A549 (cell line): ENCODE results near the gene ITGA7. TPM values are rescaled to one million over a fixed set of nuclear protein-coding genes. Genes with fewer than 3 reads are reported as not detected.

Experiments
- ATOH8 ChIP-seq: fragments of 250-450 bp; sonication (Bioruptor Pico); IDR thresholded peaks from 2 replicates; pipeline ENCODE4 v1.5.0; 2020; ENCODE audit warnings: low read depth, mild to moderate bottlenecking, moderate library complexity
- CBX2 ChIP-seq: fragments of 200-600 bp; sonication (generic); IDR thresholded peaks from 2 replicates; pipeline ENCODE4 v1.6.1; 2016; ENCODE audit warnings: low read depth, mild to moderate bottlenecking, borderline replicate concordance
- CEBPB ChIP-seq, 2 experiments: fragments of >200 bp in 1 of 2; sonication (Bioruptor Twin) in 1 of 2; formaldehyde crosslinking in 1 of 2; IDR thresholded peaks; 2 replicates each; pipeline ENCODE4 v1.6.1; 2012 to 2016
- CHD4 ChIP-seq: fragments of 200-600 bp; sonication (generic); IDR thresholded peaks from 2 replicates; pipeline ENCODE4 v1.6.1; 2016; ENCODE audit warnings: antibody characterized with exemption, mild to moderate bottlenecking, borderline replicate concordance
- E2F6 ChIP-seq: IDR thresholded peaks from 2 replicates; pipeline ENCODE4 v1.6.1; 2012; ENCODE audit warnings: low read depth, borderline replicate concordance
- EHF ChIP-seq: fragments of 250-450 bp; sonication (Bioruptor Pico); IDR thresholded peaks from 2 replicates; pipeline ENCODE4 v1.5.0; 2020; ENCODE audit warnings: mild to moderate bottlenecking
- FOSB ChIP-seq: fragments of 250-450 bp; sonication (Bioruptor Pico); IDR thresholded peaks from 2 replicates; pipeline ENCODE4 v1.5.0; 2020; ENCODE audit warnings: mild to moderate bottlenecking, moderate library complexity
- FOSL2 ChIP-seq, 2 experiments: fragments of 450-650 bp in 1 of 2; fragments of >200 bp in 1 of 2; sonication (Bioruptor Twin) in 1 of 2; formaldehyde crosslinking; IDR thresholded peaks; 2 replicates each; pipeline versions ENCODE4 v1.5.0 to v1.6.1; 2016 to 2020; ENCODE audit warnings: mild to moderate bottlenecking in 1 of 2, moderate library complexity in 1 of 2
- FOXS1 ChIP-seq: fragments of 250-450 bp; sonication (Bioruptor Pico); IDR thresholded peaks from 2 replicates; pipeline ENCODE4 v1.5.0; 2020; ENCODE audit warnings: mild to moderate bottlenecking, moderate library complexity
- GATA3 ChIP-seq: IDR thresholded peaks from 2 replicates; pipeline ENCODE4 v1.6.1; 2012; ENCODE audit warnings: borderline replicate concordance
- HEYL ChIP-seq: fragments of 250-450 bp; sonication (Bioruptor Pico); IDR thresholded peaks from 2 replicates; pipeline ENCODE4 v1.8.0; 2021; ENCODE audit warnings: mild to moderate bottlenecking, moderate library complexity
- HMGXB4 ChIP-seq: fragments of 250-450 bp; sonication (Bioruptor Pico); IDR thresholded peaks from 2 replicates; pipeline ENCODE4 v1.5.0; 2021; ENCODE audit warnings: mild to moderate bottlenecking, moderate library complexity, borderline replicate concordance
- HOXB13 ChIP-seq: fragments of 250-450 bp; sonication (Bioruptor Pico); IDR thresholded peaks from 2 replicates; pipeline ENCODE4 v1.5.0; 2020; ENCODE audit warnings: low read depth, mild to moderate bottlenecking, moderate library complexity
- HOXB5 ChIP-seq: fragments of 250-450 bp; sonication (Bioruptor Pico); IDR thresholded peaks from 2 replicates; pipeline ENCODE4 v1.5.0; 2020; ENCODE audit warnings: mild to moderate bottlenecking, moderate library complexity
- JUN ChIP-seq, 2 experiments: fragments of >200 bp; sonication (Bioruptor Twin); formaldehyde crosslinking; IDR thresholded peaks; 2 replicates in 1 of 2; 3 replicates in 1 of 2; pipeline ENCODE4 v1.6.1; 2016 to 2017
- KDM5A ChIP-seq: fragments of 200-600 bp; sonication (generic); IDR thresholded peaks from 2 replicates; pipeline ENCODE4 v1.6.1; 2016; ENCODE audit warnings: antibody characterized with exemption, mild to moderate bottlenecking
- MAFK ChIP-seq: fragments of 450-650 bp; IDR thresholded peaks from 2 replicates; pipeline ENCODE4 v1.6.1; 2014; ENCODE audit not compliant: partially characterized antibody
- MAX ChIP-seq: IDR thresholded peaks from 2 replicates; pipeline ENCODE4 v1.6.1; 2012
- MAZ ChIP-seq: fragments of 150-350 bp; IDR thresholded peaks from 2 replicates; pipeline ENCODE4 v1.6.1; 2014; ENCODE audit warnings: antibody characterized with exemption, low read depth, low read length, borderline replicate concordance
- MYC ChIP-seq: IDR thresholded peaks from 2 replicates; pipeline ENCODE4 v1.6.1; 2012; ENCODE audit warnings: mild to moderate bottlenecking, inconsistent platforms, low read length, improper control_type of control experiment, borderline replicate concordance
- NFE2L2 ChIP-seq: fragments of 150-350 bp; conservative IDR thresholded peaks from 2 replicates; pipeline ENCODE4 v1.6.1; 2014; ENCODE audit warnings: low read length
- NPAS2 ChIP-seq: fragments of 250-450 bp; sonication (Bioruptor Pico); IDR thresholded peaks from 2 replicates; pipeline ENCODE4 v1.8.0; 2022; ENCODE audit warnings: mild to moderate bottlenecking, moderate library complexity, borderline replicate concordance
- PBX3 ChIP-seq: IDR thresholded peaks from 2 replicates; pipeline ENCODE4 v1.6.1; 2012
- POLR2A ChIP-seq: IDR thresholded peaks from 2 replicates; pipeline ENCODE4 v1.6.1; 2012; ENCODE audit warnings: mild to moderate bottlenecking, low read length
- RAD21 ChIP-seq, 2 experiments: fragments of >200 bp in 1 of 2; sonication (Bioruptor Twin) in 1 of 2; formaldehyde crosslinking in 1 of 2; IDR thresholded peaks in 1 of 2; conservative IDR thresholded peaks in 1 of 2; 2 replicates in 1 of 2; 3 replicates in 1 of 2; pipeline ENCODE4 v1.6.1; 2012 to 2018; ENCODE audit warnings: inconsistent platforms in 1 of 2
- RARB ChIP-seq: fragments of 250-450 bp; sonication (Bioruptor Pico); IDR thresholded peaks from 2 replicates; pipeline ENCODE4 v1.8.0; 2021; ENCODE audit warnings: mild to moderate bottlenecking, moderate library complexity
- REST ChIP-seq: fragments of 200-600 bp; sonication (generic); IDR thresholded peaks from 2 replicates; pipeline ENCODE4 v1.6.1; 2016; ENCODE audit warnings: antibody characterized with exemption, mild to moderate bottlenecking, moderate library complexity
- RFX5 ChIP-seq: fragments of 450-650 bp; IDR thresholded peaks from 2 replicates; pipeline ENCODE4 v1.7.1; 2014; ENCODE audit warnings: antibody characterized with exemption, mild to moderate bottlenecking, moderate library complexity
- RNF2 ChIP-seq: fragments of 200-600 bp; sonication (generic); IDR thresholded peaks from 2 replicates; pipeline ENCODE4 v1.6.1; 2016; ENCODE audit warnings: low read depth, mild to moderate bottlenecking, antibody characterized with exemption, moderate library complexity, borderline replicate concordance
- SREBF2 ChIP-seq: fragments of 450-650 bp; IDR thresholded peaks from 2 replicates; pipeline ENCODE4 v1.6.1; 2014; ENCODE audit warnings: mild to moderate bottlenecking, moderate library complexity
- TFCP2L1 ChIP-seq: fragments of 250-450 bp; sonication (Bioruptor Pico); IDR thresholded peaks from 2 replicates; pipeline ENCODE4 v1.5.0; 2021; ENCODE audit warnings: mild to moderate bottlenecking
- ZC3H11A ChIP-seq: fragments of 450-650 bp; IDR thresholded peaks from 2 replicates; pipeline ENCODE4 v1.6.1; 2014; ENCODE audit warnings: antibody characterized with exemption, mild to moderate bottlenecking
- ZNF302 ChIP-seq: fragments of 250-450 bp; sonication (Bioruptor Pico); IDR thresholded peaks from 2 replicates; pipeline ENCODE4 v1.9.0; 2021; ENCODE audit warnings: inconsistent platforms, mild to moderate bottlenecking, moderate library complexity
- ZSCAN20 ChIP-seq: fragments of 250-450 bp; sonication (Bioruptor Pico); IDR thresholded peaks from 2 replicates; pipeline ENCODE4 v1.8.0; 2022; ENCODE audit warnings: mild to moderate bottlenecking, moderate library complexity
- polyA plus RNA-seq, 4 experiments: library from polyadenylated mRNA; depleted of rRNA in 3 of 4; stranded (reverse); fragments of >200 nt; fragmentation: RNase III in 1 of 4; extraction: RNeasy Plus Mini Kit Qiagen cat#74134 plus additional on column Dnase treatment in 1 of 4; gene quantifications; 2 replicates in 3 of 4; 3 replicates in 1 of 4; pipeline ENCODE4 v1.2.3, GENCODE V29; 2011 to 2017

The ITGA7 gene
- polyA plus RNA-seq, 2 of the 4 experiments (the other 2 are of a cell fraction) = 1.4 to 1.9 TPM

GRCh38 chr12:55715833-55716581 lies 8.3 kb upstream of the ITGA7 start, which contains the start of gene BLOC1S1 (continued):
- TF ChIP-seq FOSL2 (IDR thresholded peaks at IDR 0.05) = no peak
- peak; percentile 59 for TF ChIP-seq FOSL2 (CRISPR knock-in tag; IDR thresholded peaks at IDR 0.05)
- TF ChIP-seq MAZ = 0 out of 2 replicates have a peak, but pooled peaks have one; percentile 22
- TF ChIP-seq NPAS2 = peak; percentile 54; the same call in 1 of the 2 replicates
- no peak for TF ChIP-seq MAFK
- TF ChIP-seq JUN (IDR thresholded peaks at IDR 0.05) = peak; percentile 58 to 77; a peak in 2 of 5 replicates
- TF ChIP-seq TFCP2L1 (CRISPR knock-in tag) = no peak
- TF ChIP-seq MYC = no peak
- TF ChIP-seq RARB = no peak
- peak; percentile 84; the same call in 1 of the 2 replicates for TF ChIP-seq E2F6
- TF ChIP-seq GATA3 = no peak; the same call in 1 of the 2 replicates
- peak; percentile 43; the same call in 1 of the 2 replicates for TF ChIP-seq HOXB13
- TF ChIP-seq ZSCAN20 (CRISPR knock-in tag) = peak; percentile 60; the same call in 1 of the 2 replicates
- peak; percentile 80; the same call in 1 of the 2 replicates for TF ChIP-seq HMGXB4
- 0 out of 4 replicates have a peak, but pooled peaks of 1 of the 2 experiments have one; percentile 51 for TF ChIP-seq CEBPB (IDR thresholded peaks at IDR 0.05)
- TF ChIP-seq RAD21 (conservative IDR thresholded peaks at IDR 0.05 in 1 of 2, IDR thresholded peaks at IDR 0.05 in 1 of 2) = no peak
- no peak for TF ChIP-seq EHF
- TF ChIP-seq KDM5A = peak; percentile 86
- TF ChIP-seq MAX = peak; percentile 93
- peak; percentile 85; the same call in 1 of the 2 replicates for TF ChIP-seq FOXS1 (CRISPR knock-in tag)
- TF ChIP-seq ATOH8 = no peak
- TF ChIP-seq SREBF2 = no peak
- 0 out of 2 replicates have a peak, but pooled peaks have one; percentile 47 for TF ChIP-seq HEYL (CRISPR knock-in tag)
- TF ChIP-seq FOSB (CRISPR knock-in tag) = no peak; the same call in 1 of the 2 replicates
- TF ChIP-seq HOXB5 = peak; percentile 79; the same call in 1 of the 2 replicates
- no peak for TF ChIP-seq ZNF302 (CRISPR knock-in tag)
- TF ChIP-seq POLR2A = peak; percentile 37; the same call in 1 of the 2 replicates
- no peak for TF ChIP-seq NFE2L2
- no peak for TF ChIP-seq RFX5
- TF ChIP-seq CBX2 = no peak
- TF ChIP-seq PBX3 = no peak
- TF ChIP-seq ZC3H11A = no peak
- no peak for TF ChIP-seq RNF2
- no peak for TF ChIP-seq CHD4
- 0 out of 2 replicates have a peak, but pooled peaks have one; percentile 39 for TF ChIP-seq REST
